ENCODE data around the gene NAV2. TPM values are rescaled to one million over a fixed set of nuclear protein-coding genes. Genes with fewer than 3 reads are reported as not detected.
A peak's percentile ranks its signal among the peaks of the same experiment; 100 is the strongest.

The NAV2 gene
- total RNA-seq, 1 experiment from 2014 or later, result 2.1 TPM

DNA sequence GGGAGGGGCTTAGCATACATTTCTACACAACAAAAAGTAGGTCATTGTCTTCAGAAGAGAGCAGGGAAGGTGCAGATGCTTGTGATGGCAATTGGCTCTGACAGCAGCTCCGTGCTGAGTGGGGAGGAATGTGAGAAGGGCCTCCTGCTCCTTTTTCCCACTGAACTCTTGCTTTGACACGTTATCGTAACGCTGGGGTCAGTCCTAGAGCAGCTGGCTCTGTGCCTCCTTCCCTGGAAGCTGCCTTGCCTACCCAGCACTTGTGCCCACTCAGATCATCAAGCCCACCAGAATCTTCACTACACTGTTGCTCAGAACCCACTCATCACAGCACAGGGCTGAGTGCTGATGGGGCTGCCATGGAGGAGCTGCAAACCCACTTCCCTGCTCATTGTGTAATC lies 14.9 kb upstream of the NAV2 start (continued):
- TF ChIP-seq, protein P1, sequence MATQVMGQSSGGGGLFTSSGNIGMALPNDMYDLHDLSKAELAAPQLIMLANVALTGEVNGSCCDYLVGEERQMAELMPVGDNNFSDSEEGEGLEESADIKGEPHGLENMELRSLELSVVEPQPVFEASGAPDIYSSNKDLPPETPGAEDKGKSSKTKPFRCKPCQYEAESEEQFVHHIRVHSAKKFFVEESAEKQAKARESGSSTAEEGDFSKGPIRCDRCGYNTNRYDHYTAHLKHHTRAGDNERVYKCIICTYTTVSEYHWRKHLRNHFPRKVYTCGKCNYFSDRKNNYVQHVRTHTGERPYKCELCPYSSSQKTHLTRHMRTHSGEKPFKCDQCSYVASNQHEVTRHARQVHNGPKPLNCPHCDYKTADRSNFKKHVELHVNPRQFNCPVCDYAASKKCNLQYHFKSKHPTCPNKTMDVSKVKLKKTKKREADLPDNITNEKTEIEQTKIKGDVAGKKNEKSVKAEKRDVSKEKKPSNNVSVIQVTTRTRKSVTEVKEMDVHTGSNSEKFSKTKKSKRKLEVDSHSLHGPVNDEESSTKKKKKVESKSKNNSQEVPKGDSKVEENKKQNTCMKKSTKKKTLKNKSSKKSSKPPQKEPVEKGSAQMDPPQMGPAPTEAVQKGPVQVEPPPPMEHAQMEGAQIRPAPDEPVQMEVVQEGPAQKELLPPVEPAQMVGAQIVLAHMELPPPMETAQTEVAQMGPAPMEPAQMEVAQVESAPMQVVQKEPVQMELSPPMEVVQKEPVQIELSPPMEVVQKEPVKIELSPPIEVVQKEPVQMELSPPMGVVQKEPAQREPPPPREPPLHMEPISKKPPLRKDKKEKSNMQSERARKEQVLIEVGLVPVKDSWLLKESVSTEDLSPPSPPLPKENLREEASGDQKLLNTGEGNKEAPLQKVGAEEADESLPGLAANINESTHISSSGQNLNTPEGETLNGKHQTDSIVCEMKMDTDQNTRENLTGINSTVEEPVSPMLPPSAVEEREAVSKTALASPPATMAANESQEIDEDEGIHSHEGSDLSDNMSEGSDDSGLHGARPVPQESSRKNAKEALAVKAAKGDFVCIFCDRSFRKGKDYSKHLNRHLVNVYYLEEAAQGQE (IDR thresholded peaks at IDR 0.05; ENCODE audit: low read depth), result no peak
- no peak for TF ChIP-seq ZNF274 (IDR thresholded peaks at IDR 0.05; ENCODE audit: low read depth, low read length)

DNA sequence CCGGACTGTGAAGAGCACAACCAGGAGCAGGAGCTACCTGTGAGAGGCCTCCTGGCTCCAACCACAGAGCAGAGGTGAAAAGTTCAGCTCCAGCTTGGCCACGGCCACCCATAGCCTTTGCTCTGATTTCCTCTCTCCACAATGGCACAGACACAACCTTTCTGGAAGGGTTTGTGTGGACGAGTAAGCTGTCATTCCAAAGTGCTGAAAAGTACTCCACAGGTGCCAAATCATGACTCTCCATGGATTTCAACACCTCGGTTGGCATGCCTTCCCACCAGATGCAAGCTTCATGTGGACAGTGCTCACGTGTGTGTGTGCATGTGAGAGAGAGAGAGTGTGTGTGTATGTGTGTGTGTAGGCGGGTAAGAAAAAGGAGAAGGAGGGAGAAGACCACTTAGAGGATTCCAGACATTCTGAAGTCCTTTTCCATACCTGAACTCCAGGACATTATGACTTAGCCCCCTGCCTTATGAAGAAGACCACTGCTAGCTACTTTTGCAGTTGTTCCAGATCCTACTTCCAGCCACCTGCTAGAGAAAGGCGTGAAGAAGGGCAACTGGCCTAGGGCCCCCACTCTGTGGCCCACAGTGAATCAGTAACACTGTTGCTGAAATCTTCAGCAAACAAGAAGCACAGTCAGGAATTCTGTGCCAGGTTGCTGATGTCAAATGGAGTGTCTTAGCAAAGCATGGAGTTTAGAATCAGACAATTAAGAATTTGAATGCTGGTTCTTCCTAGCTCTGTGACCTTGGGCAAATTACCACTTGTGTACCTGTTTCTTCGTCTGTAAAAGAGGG lies 13.9 kb upstream of the NAV2 start:
- H3K27ac ChIP-seq (ENCODE audit: low read depth, low read length), result no peak overlapping the region
- intact Hi-C loops (cut with micrococcal nuclease), result no loop called here
- no peaks in the 10 kb centered on the region for H3K79me2 ChIP-seq (ENCODE audit: insufficient read depth, low read length)
- H3K4me3 ChIP-seq (replicated peaks in 1 of 2; ENCODE audit: low read depth in 1 of 2, low read length in 2 of 2), result no peak overlapping the region
- no peaks in the 10 kb centered on the region for H3K27me3 ChIP-seq (ENCODE audit: insufficient read depth, low read length)
- POLR2A ChIA-PET, result no interaction called here
- DNase-seq (ENCODE audit: low read depth, low spot score) (no peak), ATAC-seq (no peak)
- H4K20me1 ChIP-seq (ENCODE audit: insufficient read depth), result no peaks in the 10 kb centered on the region
- CTCF ChIA-PET, result no interaction called here
- H2AFZ ChIP-seq (ENCODE audit: low read depth, low read length, poor library complexity, severe bottlenecking), result no peak overlapping the region
- H3K36me3 ChIP-seq (ENCODE audit: control insufficient read depth in 1 of 2, insufficient read depth in 2 of 2, low read length in 2 of 2), result no peaks in the 10 kb centered on the region
- no peaks in the 10 kb centered on the region for H3K9me2 ChIP-seq (ENCODE audit: insufficient read depth)
- H3K9ac ChIP-seq (ENCODE audit: low read length), result no peak overlapping the region
- no peaks in the 10 kb centered on the region for H3K9me3 ChIP-seq (ENCODE audit: control insufficient read depth in 1 of 2, insufficient read depth in 1 of 2, low read depth in 1 of 2, low read length in 2 of 2)
- H3K4me1 ChIP-seq (ENCODE audit: control insufficient read depth in 1 of 2, insufficient read depth in 2 of 2, low read length in 2 of 2), result peaks cover 0 to 7% of the 10 kb centered on the region in 2 experiments; a peak in 1 of 4 replicates
- RAD21 ChIA-PET (ENCODE audit: low non-redundant PET in 1 of 2, low total read pairs in 2 of 2, uncharacterized antibody in 2 of 2, unreplicated experiment in 2 of 2), result no interaction called here
- BruUV-seq (replicated peaks), result no TSS peak
- H3K4me2 ChIP-seq (ENCODE audit: low read length), result peak overlapping the region; percentile 9; the same call in 1 of the 2 replicates
- no peak for TF ChIP-seq SP1 (IDR thresholded peaks at IDR 0.05; ENCODE audit: low read depth)
- no peak for TF ChIP-seq POLR2A (IDR thresholded peaks at IDR 0.05; ENCODE audit: borderline replicate concordance, extremely low read depth, insufficient read depth, insufficient read length)
- no peak for TF ChIP-seq EZH2 (IDR thresholded peaks at IDR 0.05)
- no peak for TF ChIP-seq ELF1 (IDR thresholded peaks at IDR 0.05; ENCODE audit: borderline replicate concordance, low read depth)
- TF ChIP-seq POLR2AphosphoS5 (IDR thresholded peaks at IDR 0.05; ENCODE audit: low read depth, low read length), result no peak
- TF ChIP-seq SRF (IDR thresholded peaks at IDR 0.05; ENCODE audit: low read depth), result no peak
- no peak for TF ChIP-seq CBX3 (IDR thresholded peaks at IDR 0.05; ENCODE audit: low read depth)
- TF ChIP-seq, protein P2, sequence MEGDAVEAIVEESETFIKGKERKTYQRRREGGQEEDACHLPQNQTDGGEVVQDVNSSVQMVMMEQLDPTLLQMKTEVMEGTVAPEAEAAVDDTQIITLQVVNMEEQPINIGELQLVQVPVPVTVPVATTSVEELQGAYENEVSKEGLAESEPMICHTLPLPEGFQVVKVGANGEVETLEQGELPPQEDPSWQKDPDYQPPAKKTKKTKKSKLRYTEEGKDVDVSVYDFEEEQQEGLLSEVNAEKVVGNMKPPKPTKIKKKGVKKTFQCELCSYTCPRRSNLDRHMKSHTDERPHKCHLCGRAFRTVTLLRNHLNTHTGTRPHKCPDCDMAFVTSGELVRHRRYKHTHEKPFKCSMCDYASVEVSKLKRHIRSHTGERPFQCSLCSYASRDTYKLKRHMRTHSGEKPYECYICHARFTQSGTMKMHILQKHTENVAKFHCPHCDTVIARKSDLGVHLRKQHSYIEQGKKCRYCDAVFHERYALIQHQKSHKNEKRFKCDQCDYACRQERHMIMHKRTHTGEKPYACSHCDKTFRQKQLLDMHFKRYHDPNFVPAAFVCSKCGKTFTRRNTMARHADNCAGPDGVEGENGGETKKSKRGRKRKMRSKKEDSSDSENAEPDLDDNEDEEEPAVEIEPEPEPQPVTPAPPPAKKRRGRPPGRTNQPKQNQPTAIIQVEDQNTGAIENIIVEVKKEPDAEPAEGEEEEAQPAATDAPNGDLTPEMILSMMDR (IDR thresholded peaks at IDR 0.05 in 2 of 3, conservative IDR thresholded peaks at IDR 0.05 in 1 of 3; ENCODE audit: borderline replicate concordance in 1 of 3, insufficient read depth in 1 of 3, low read depth in 2 of 3, low read length in 2 of 3), result no peak
- no peak for TF ChIP-seq RAD21 (IDR thresholded peaks at IDR 0.05; ENCODE audit: low read depth)
- TF ChIP-seq CEBPB (IDR thresholded peaks at IDR 0.05; ENCODE audit: low read depth), result no peak
- TF ChIP-seq, protein P1 (IDR thresholded peaks at IDR 0.05; ENCODE audit: low read depth), result no peak
- no peak for TF ChIP-seq SIN3A (IDR thresholded peaks at IDR 0.05; ENCODE audit: low read depth)
- TF ChIP-seq, protein P3, sequence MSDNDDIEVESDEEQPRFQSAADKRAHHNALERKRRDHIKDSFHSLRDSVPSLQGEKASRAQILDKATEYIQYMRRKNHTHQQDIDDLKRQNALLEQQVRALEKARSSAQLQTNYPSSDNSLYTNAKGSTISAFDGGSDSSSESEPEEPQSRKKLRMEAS (IDR thresholded peaks at IDR 0.05), result no peak
- TF ChIP-seq, protein P4, sequence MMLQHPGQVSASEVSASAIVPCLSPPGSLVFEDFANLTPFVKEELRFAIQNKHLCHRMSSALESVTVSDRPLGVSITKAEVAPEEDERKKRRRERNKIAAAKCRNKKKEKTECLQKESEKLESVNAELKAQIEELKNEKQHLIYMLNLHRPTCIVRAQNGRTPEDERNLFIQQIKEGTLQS (IDR thresholded peaks at IDR 0.05), result no peak
- no peak for TF ChIP-seq ZNF274 (IDR thresholded peaks at IDR 0.05; ENCODE audit: low read depth, low read length)

All from HCT116 (cell line).